HepG2 (cell line): Measurements from ENCODE around the gene NCOA4. TPM values are rescaled to one million over a fixed set of nuclear protein-coding genes. Genes with fewer than 3 reads are reported as not detected.

Experiments used
- ELF1 ChIP-seq: sonication (generic); formaldehyde crosslinking; IDR thresholded peaks from 2 replicates; pipeline ENCODE4 v1.4.0; 2020; ENCODE audit warnings: missing genetic modification reagents
- ESRRA ChIP-seq: sonication (generic); formaldehyde crosslinking; IDR thresholded peaks from 2 replicates; pipeline ENCODE4 v1.5.1; 2020; ENCODE audit warnings: mild to moderate bottlenecking, low read depth, missing genetic modification reagents
- FOXP1 ChIP-seq, 2 experiments: fragments of 450-650 bp in 1 of 2; IDR thresholded peaks; 2 replicates each; pipeline ENCODE4 v1.6.1; 2017 to 2018; ENCODE audit warnings: antibody characterized with exemption in 1 of 2
- HNF4A ChIP-seq: sonication (generic); formaldehyde crosslinking; IDR thresholded peaks from 2 replicates; pipeline ENCODE4 v1.4.0; 2020; ENCODE audit warnings: missing genetic modification reagents
- HOXD1 ChIP-seq: sonication (generic); formaldehyde crosslinking; IDR thresholded peaks from 2 replicates; pipeline ENCODE4 v1.5.0; 2020; ENCODE audit warnings: missing genetic modification reagents
- KAT8 ChIP-seq: IDR thresholded peaks from 2 replicates; pipeline ENCODE4 v1.6.1; 2016; ENCODE audit warnings: missing genetic modification reagents, missing compliant biosample characterization
- MEIS2 ChIP-seq: sonication (generic); formaldehyde crosslinking; IDR thresholded peaks from 2 replicates; pipeline ENCODE4 v1.9.0; 2021; ENCODE audit warnings: mild to moderate bottlenecking, missing genetic modification reagents
- NCOA5 ChIP-seq: sonication (generic); formaldehyde crosslinking; IDR thresholded peaks from 2 replicates; pipeline ENCODE4 v1.4.0; 2020; ENCODE audit warnings: missing genetic modification reagents
- NFATC3 ChIP-seq: sonication (generic); formaldehyde crosslinking; IDR thresholded peaks from 2 replicates; pipeline ENCODE4 v1.5.1; 2020; ENCODE audit warnings: mild to moderate bottlenecking, missing genetic modification reagents
- SOX6 ChIP-seq, 2 experiments: fragments of 450-650 bp in 1 of 2; sonication (generic) in 1 of 2; formaldehyde crosslinking in 1 of 2; IDR thresholded peaks; 2 replicates each; pipeline versions ENCODE4 v1.4.0 to v1.6.1; 2017 to 2020; ENCODE audit warnings: antibody characterized with exemption in 1 of 2, mild to moderate bottlenecking in 1 of 2, missing genetic modification reagents in 1 of 2
- SPEN ChIP-seq: sonication (generic); formaldehyde crosslinking; IDR thresholded peaks from 2 replicates; pipeline ENCODE4 v1.5.1; 2020; ENCODE audit warnings: low read depth, mild to moderate bottlenecking, missing genetic modification reagents
- TAF1 ChIP-seq: sonication (generic); formaldehyde crosslinking; IDR thresholded peaks from 2 replicates; pipeline ENCODE4 v1.4.0; 2020; ENCODE audit warnings: missing genetic modification reagents
- THAP11 ChIP-seq: IDR thresholded peaks from 2 replicates; pipeline ENCODE4 v1.6.1; 2016; ENCODE audit warnings: missing biosample characterization, missing genetic modification reagents
- ZNF350 ChIP-seq: sonication (generic); formaldehyde crosslinking; IDR thresholded peaks from 2 replicates; pipeline ENCODE4 v1.4.0; 2020; ENCODE audit warnings: mild to moderate bottlenecking, low read depth, missing genetic modification reagents, borderline replicate concordance
- ZNF644 ChIP-seq: IDR thresholded peaks from 2 replicates; pipeline ENCODE4 v1.6.1; 2016; ENCODE audit warnings: low read depth
- ZSCAN29 ChIP-seq: sonication (generic); formaldehyde crosslinking; conservative IDR thresholded peaks from 2 replicates; pipeline ENCODE4 v1.4.0; 2020; ENCODE audit warnings: mild to moderate bottlenecking, missing genetic modification reagents
- polyA plus RNA-seq, 8 experiments: library from polyadenylated mRNA; depleted of rRNA in 3 of 8; stranded (reverse) in 7 of 8; unstranded in 1 of 8; fragments of >200 nt; fragmentation: Illumina TruSeq in 4 of 8; extraction: Trizol in 4 of 8; gene quantifications; 2 replicates each; pipeline versions ENCODE4 v1.2.1 to v1.2.3, GENCODE V29; 2011 to 2016; ENCODE audit warnings: low read depth in 4 of 8, missing spikeins in 1 of 8, mixed read lengths in 1 of 8; ENCODE audit not compliant: insufficient read depth in 1 of 8
- total RNA-seq, 5 experiments: library from RNA; depleted of rRNA; stranded (reverse); fragments of >200 nt; fragmentation: Illumina TruSeq; extraction: Trizol; gene quantifications; 2 replicates each; pipeline ENCODE4 v1.2.3, GENCODE V29; 2016; ENCODE audit warnings: low read depth in 1 of 5
- TF ChIP-seq, protein P1 (sequence below): sonication (generic); formaldehyde crosslinking; IDR thresholded peaks from 2 replicates; pipeline ENCODE4 v1.9.0; 2022; ENCODE audit warnings: low read depth, missing genetic modification reagents
- TF ChIP-seq, protein P2 (sequence below): IDR thresholded peaks from 2 replicates; pipeline ENCODE4 v1.6.1; 2016; ENCODE audit warnings: missing compliant biosample characterization, missing genetic modification reagents, borderline replicate concordance
- TF ChIP-seq, protein P3 (sequence below): IDR thresholded peaks from 2 replicates; pipeline ENCODE4 v1.4.0; 2020; ENCODE audit warnings: mild to moderate bottlenecking, missing genetic modification reagents
- TF ChIP-seq, protein P4 (sequence below): sonication (generic); formaldehyde crosslinking; IDR thresholded peaks from 2 replicates; pipeline ENCODE4 v1.4.0; 2020; ENCODE audit warnings: missing genetic modification reagents, mild to moderate bottlenecking, borderline replicate concordance
- TF ChIP-seq, protein P5 (sequence below): IDR thresholded peaks from 2 replicates; pipeline ENCODE4 v1.6.1; 2016; ENCODE audit warnings: low read depth

NCOA4 gene
- total and polyA plus RNA-seq, 2 of the 13 experiments (the other 11 are each of a cell fraction or from before 2014, with no cell fraction given): 306 to 400 TPM

DNA sequence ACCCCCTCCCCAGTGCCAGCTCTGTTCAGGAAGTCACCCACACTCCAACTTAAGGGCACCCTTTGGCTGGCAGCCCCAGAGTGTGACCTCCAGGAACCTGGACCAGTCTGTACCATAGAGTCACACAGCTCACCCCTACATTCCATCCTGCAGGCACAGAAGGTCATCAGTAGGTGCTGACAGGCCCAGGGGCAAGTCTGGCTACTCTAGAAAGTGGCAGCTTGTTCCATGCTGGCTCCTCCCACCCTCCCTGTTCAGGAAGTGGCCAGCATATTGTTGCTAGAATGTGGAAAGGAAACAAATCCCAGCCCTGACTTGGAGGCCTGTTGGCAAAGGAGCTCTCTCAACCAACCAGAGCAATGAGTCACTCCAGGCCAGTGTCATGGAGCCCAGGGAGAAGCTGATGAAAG lies 3.2 kb upstream of the NCOA4 start (continued):
- TF ChIP-seq, protein P1, sequence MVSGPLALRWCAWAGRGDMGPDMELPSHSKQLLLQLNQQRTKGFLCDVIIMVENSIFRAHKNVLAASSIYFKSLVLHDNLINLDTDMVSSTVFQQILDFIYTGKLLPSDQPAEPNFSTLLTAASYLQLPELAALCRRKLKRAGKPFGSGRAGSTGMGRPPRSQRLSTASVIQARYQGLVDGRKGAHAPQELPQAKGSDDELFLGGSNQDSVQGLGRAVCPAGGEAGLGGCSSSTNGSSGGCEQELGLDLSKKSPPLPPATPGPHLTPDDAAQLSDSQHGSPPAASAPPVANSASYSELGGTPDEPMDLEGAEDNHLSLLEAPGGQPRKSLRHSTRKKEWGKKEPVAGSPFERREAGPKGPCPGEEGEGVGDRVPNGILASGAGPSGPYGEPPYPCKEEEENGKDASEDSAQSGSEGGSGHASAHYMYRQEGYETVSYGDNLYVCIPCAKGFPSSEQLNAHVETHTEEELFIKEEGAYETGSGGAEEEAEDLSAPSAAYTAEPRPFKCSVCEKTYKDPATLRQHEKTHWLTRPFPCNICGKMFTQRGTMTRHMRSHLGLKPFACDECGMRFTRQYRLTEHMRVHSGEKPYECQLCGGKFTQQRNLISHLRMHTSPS (CRISPR knock-in tag): peak; percentile 47; the same call in 1 of the 2 replicates
- TF ChIP-seq, protein P2, sequence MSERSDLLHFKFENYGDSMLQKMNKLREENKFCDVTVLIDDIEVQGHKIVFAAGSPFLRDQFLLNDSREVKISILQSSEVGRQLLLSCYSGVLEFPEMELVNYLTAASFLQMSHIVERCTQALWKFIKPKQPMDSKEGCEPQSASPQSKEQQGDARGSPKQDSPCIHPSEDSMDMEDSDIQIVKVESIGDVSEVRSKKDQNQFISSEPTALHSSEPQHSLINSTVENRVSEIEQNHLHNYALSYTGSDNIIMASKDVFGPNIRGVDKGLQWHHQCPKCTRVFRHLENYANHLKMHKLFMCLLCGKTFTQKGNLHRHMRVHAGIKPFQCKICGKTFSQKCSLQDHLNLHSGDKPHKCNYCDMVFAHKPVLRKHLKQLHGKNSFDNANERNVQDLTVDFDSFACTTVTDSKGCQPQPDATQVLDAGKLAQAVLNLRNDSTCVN (CRISPR knock-in tag): peak; percentile 97
- peak; percentile 43 for TF ChIP-seq THAP11 (CRISPR knock-in tag)
- no peak for TF ChIP-seq NCOA5
- peak; percentile 69 for TF ChIP-seq KAT8 (CRISPR knock-in tag)
- TF ChIP-seq HNF4A (CRISPR knock-in tag): no peak
- TF ChIP-seq ZNF350 (CRISPR knock-in tag): peak; percentile 32; the same call in 1 of the 2 replicates
- peak; percentile 86 for TF ChIP-seq ELF1
- no peak for TF ChIP-seq NFATC3 (CRISPR knock-in tag)
- no peak; the same call in 1 of the 2 replicates for TF ChIP-seq MEIS2 (CRISPR knock-in tag)
- TF ChIP-seq SOX6 (IDR thresholded peaks at IDR 0.05): no peak
- TF ChIP-seq SOX6 (CRISPR knock-in tag; IDR thresholded peaks at IDR 0.05): peak; percentile 48; the same call in 1 of the 2 replicates
- TF ChIP-seq, protein P3, sequence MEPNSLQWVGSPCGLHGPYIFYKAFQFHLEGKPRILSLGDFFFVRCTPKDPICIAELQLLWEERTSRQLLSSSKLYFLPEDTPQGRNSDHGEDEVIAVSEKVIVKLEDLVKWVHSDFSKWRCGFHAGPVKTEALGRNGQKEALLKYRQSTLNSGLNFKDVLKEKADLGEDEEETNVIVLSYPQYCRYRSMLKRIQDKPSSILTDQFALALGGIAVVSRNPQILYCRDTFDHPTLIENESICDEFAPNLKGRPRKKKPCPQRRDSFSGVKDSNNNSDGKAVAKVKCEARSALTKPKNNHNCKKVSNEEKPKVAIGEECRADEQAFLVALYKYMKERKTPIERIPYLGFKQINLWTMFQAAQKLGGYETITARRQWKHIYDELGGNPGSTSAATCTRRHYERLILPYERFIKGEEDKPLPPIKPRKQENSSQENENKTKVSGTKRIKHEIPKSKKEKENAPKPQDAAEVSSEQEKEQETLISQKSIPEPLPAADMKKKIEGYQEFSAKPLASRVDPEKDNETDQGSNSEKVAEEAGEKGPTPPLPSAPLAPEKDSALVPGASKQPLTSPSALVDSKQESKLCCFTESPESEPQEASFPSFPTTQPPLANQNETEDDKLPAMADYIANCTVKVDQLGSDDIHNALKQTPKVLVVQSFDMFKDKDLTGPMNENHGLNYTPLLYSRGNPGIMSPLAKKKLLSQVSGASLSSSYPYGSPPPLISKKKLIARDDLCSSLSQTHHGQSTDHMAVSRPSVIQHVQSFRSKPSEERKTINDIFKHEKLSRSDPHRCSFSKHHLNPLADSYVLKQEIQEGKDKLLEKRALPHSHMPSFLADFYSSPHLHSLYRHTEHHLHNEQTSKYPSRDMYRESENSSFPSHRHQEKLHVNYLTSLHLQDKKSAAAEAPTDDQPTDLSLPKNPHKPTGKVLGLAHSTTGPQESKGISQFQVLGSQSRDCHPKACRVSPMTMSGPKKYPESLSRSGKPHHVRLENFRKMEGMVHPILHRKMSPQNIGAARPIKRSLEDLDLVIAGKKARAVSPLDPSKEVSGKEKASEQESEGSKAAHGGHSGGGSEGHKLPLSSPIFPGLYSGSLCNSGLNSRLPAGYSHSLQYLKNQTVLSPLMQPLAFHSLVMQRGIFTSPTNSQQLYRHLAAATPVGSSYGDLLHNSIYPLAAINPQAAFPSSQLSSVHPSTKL (CRISPR knock-in tag): peak; percentile 62
- TF ChIP-seq ZNF644: peak; percentile 83
- TF ChIP-seq ESRRA (CRISPR knock-in tag): peak; percentile 47; the same call in 1 of the 2 replicates
- TF ChIP-seq FOXP1 (IDR thresholded peaks at IDR 0.05): no peak
- peak; percentile 34; the same call in 1 of the 2 replicates for TF ChIP-seq FOXP1 (CRISPR knock-in tag; IDR thresholded peaks at IDR 0.05)
- peak; percentile 60; the same call in 1 of the 2 replicates for TF ChIP-seq ZSCAN29 (CRISPR knock-in tag)
- TF ChIP-seq, protein P4, sequence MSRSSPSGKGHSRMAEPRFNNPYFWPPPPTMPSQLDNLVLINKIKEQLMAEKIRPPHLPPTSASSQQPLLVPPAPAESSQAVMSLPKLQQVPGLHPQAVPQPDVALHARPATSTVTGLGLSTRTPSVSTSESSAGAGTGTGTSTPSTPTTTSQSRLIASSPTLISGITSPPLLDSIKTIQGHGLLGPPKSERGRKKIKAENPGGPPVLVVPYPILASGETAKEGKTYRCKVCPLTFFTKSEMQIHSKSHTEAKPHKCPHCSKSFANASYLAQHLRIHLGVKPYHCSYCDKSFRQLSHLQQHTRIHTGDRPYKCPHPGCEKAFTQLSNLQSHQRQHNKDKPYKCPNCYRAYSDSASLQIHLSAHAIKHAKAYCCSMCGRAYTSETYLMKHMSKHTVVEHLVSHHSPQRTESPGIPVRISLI (CRISPR knock-in tag): no peak
- TF ChIP-seq SPEN: peak; percentile 66
- TF ChIP-seq TAF1: peak; percentile 42; the same call in 1 of the 2 replicates
- TF ChIP-seq, protein P5, sequence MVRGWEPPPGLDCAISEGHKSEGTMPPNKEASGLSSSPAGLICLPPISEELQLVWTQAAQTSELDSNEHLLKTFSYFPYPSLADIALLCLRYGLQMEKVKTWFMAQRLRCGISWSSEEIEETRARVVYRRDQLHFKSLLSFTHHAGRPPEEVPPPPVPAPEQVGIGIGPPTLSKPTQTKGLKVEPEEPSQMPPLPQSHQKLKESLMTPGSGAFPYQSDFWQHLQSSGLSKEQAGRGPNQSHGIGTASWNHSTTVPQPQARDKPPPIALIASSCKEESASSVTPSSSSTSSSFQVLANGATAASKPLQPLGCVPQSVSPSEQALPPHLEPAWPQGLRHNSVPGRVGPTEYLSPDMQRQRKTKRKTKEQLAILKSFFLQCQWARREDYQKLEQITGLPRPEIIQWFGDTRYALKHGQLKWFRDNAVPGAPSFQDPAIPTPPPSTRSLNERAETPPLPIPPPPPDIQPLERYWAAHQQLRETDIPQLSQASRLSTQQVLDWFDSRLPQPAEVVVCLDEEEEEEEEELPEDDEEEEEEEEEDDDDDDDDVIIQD (CRISPR knock-in tag): peak; percentile 26; the same call in 1 of the 2 replicates
- TF ChIP-seq HOXD1 (CRISPR knock-in tag): no peak
